Keratinocyte (primary cell): Measurements from ENCODE around the gene RPL28.

ENCODE experiments used
- CTCF ChIP-seq, 3 experiments: IDR thresholded peaks in 1 of 3; conservative IDR thresholded peaks in 1 of 3; optimal IDR thresholded peaks in 1 of 3; 2 replicates in 2 of 3; 3 replicates in 1 of 3; pipeline versions ENCODE3 to v1.5.1; 2011; ENCODE audit warnings: low read length in 3 of 3, mild to moderate bottlenecking in 3 of 3, moderate library complexity in 2 of 3, control low read depth in 1 of 3, inconsistent platforms in 1 of 3; ENCODE audit not compliant: insufficient read depth in 2 of 3; ENCODE audit errors: extremely low read depth in 1 of 3
- EZH2 ChIP-seq: IDR thresholded peaks from one replicate; pipeline ENCODE4 v1.6.1; 2012; ENCODE audit warnings: inconsistent platforms, mild to moderate bottlenecking, low read length, moderate library complexity

- TF ChIP-seq CTCF (optimal IDR thresholded peaks at IDR 0.05 in 1 of 3, IDR thresholded peaks at IDR 0.05 in 1 of 3, conservative IDR thresholded peaks at IDR 0.05 in 1 of 3; ENCODE audit: extremely low read depth in 1 of 3, insufficient read depth in 2 of 3, low read length in 3 of 3) (no peak), EZH2 (no peak)
These were observed 26.5 kb upstream of the RPL28 start for GRCh38 chr19:55358943-55359908.
